ENCODE measurements around the gene NEDD8.

GRCh38 chr14:24263848-24264247 is 31.7 kb upstream of the NEDD8 start:
- TF ChIP-seq EZH2phosphoT487 (IDR thresholded peaks at IDR 0.05; ENCODE audit: borderline replicate concordance, low read length), result no peak
- TF ChIP-seq, protein P1, sequence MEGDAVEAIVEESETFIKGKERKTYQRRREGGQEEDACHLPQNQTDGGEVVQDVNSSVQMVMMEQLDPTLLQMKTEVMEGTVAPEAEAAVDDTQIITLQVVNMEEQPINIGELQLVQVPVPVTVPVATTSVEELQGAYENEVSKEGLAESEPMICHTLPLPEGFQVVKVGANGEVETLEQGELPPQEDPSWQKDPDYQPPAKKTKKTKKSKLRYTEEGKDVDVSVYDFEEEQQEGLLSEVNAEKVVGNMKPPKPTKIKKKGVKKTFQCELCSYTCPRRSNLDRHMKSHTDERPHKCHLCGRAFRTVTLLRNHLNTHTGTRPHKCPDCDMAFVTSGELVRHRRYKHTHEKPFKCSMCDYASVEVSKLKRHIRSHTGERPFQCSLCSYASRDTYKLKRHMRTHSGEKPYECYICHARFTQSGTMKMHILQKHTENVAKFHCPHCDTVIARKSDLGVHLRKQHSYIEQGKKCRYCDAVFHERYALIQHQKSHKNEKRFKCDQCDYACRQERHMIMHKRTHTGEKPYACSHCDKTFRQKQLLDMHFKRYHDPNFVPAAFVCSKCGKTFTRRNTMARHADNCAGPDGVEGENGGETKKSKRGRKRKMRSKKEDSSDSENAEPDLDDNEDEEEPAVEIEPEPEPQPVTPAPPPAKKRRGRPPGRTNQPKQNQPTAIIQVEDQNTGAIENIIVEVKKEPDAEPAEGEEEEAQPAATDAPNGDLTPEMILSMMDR (IDR thresholded peaks at IDR 0.05; ENCODE audit: low read depth, low read length, poor library complexity, severe bottlenecking), result no peak

Data from DOHH2 (cell line).